HEK293 (cell line): ENCODE measurements around the gene PSMD5.

Experiments
- CTCF ChIA-PET: fragments of 350-600 bp; formaldehyde crosslinking; extraction: SDS; loops from one replicate; lab custom pipeline; 2021; ENCODE audit warnings: antibody characterized with exemption; lab: Yijun Ruan, JAX
- POLR2A ChIA-PET: fragments of 300-600 bp; formaldehyde crosslinking; extraction: SDS; loops from one replicate; lab custom pipeline; 2020; ENCODE audit warnings: antibody characterized with exemption, inconsistent platforms; lab: Yijun Ruan, JAX
- H3K27ac ChIP-seq: fragments of 200-500 bp; sonication (Bioruptor generic); 2 replicates; pipeline ENCODE4 v1.5.1; 2014; ENCODE audit warnings: low read depth, low read length, control low read depth, inconsistent platforms; ENCODE audit errors: extremely low read depth
- H3K36me3 ChIP-seq, 2 experiments: fragments of 200-500 bp in 1 of 2; sonication (Bioruptor generic) in 1 of 2; 1 replicate in 1 of 2; 2 replicates in 1 of 2; pipeline ENCODE4 v1.5.1; 2014 to 2017; ENCODE audit warnings: inconsistent platforms in 2 of 2, low read length in 2 of 2; ENCODE audit not compliant: control insufficient read depth in 2 of 2, insufficient read depth in 1 of 2
- H3K4me1 ChIP-seq: fragments of 200-500 bp; sonication (Bioruptor generic); 2 replicates; pipeline ENCODE4 v1.5.1; 2014; ENCODE audit warnings: mild to moderate bottlenecking, low read length, inconsistent platforms; ENCODE audit not compliant: control insufficient read depth, insufficient read depth
- H3K4me3 ChIP-seq: 2 replicates; pipeline ENCODE4 v1.5.1; 2011; ENCODE audit warnings: low read depth, mild to moderate bottlenecking, control low read depth, low read length, moderate library complexity
- H3K9me3 ChIP-seq: fragments of 200-500 bp; sonication (Bioruptor generic); 2 replicates; pipeline ENCODE4 v1.5.1; 2014; ENCODE audit warnings: low read depth, low read length, inconsistent platforms; ENCODE audit not compliant: control insufficient read depth, insufficient read depth
- GLIS1 ChIP-seq: fragments of 450-650 bp; formaldehyde crosslinking; IDR thresholded peaks from 2 replicates; pipeline ENCODE4 v1.5.1; 2016; ENCODE audit warnings: missing biosample characterization, missing genetic modification characterization
- HOXD13 ChIP-seq: sonication (generic); formaldehyde crosslinking; IDR thresholded peaks from 2 replicates; pipeline ENCODE4 v1.8.0; 2022; ENCODE audit warnings: missing genetic modification reagents, borderline replicate concordance
- KLF8 ChIP-seq: fragments of 450-650 bp; formaldehyde crosslinking; IDR thresholded peaks from 2 replicates; pipeline ENCODE4 v1.5.1; 2016; ENCODE audit warnings: missing biosample characterization, missing genetic modification characterization
- SALL2 ChIP-seq: fragments of 450-650 bp; formaldehyde crosslinking; IDR thresholded peaks from 2 replicates; pipeline ENCODE4 v1.5.0; 2017; ENCODE audit warnings: missing biosample characterization, mild to moderate bottlenecking, missing genetic modification characterization, borderline replicate concordance
- YY1 ChIP-seq: fragments of 450-650 bp; formaldehyde crosslinking; IDR thresholded peaks from 2 replicates; pipeline ENCODE4 v1.5.1; 2018; ENCODE audit warnings: missing biosample characterization, missing genetic modification characterization
- ZEB2 ChIP-seq: fragments of 450-650 bp; formaldehyde crosslinking; IDR thresholded peaks from 2 replicates; pipeline ENCODE4 v1.5.1; 2016; ENCODE audit warnings: missing biosample characterization, missing genetic modification characterization
- ZFP3 ChIP-seq: fragments of 450-650 bp; formaldehyde crosslinking; IDR thresholded peaks from 2 replicates; pipeline ENCODE4 v1.5.1; 2016; ENCODE audit warnings: low read depth, missing biosample characterization, missing genetic modification characterization
- ZNF169 ChIP-seq: fragments of 450-650 bp; formaldehyde crosslinking; IDR thresholded peaks from 2 replicates; pipeline ENCODE4 v1.5.1; 2016; ENCODE audit warnings: missing biosample characterization, missing genetic modification characterization
- ZNF311 ChIP-seq: fragments of 450-650 bp; formaldehyde crosslinking; IDR thresholded peaks from 2 replicates; pipeline ENCODE4 v1.5.1; 2017; ENCODE audit warnings: missing biosample characterization, missing genetic modification characterization, borderline replicate concordance
- ZNF354C ChIP-seq: fragments of 450-650 bp; formaldehyde crosslinking; IDR thresholded peaks from 2 replicates; pipeline ENCODE4 v1.5.1; 2016; ENCODE audit warnings: missing biosample characterization, missing genetic modification characterization, low read depth, borderline replicate concordance
- ZNF510 ChIP-seq: fragments of 450-650 bp; formaldehyde crosslinking; IDR thresholded peaks from 2 replicates; pipeline ENCODE4 v1.5.1; 2018; ENCODE audit warnings: mild to moderate bottlenecking, missing genetic modification characterization, missing biosample characterization; ENCODE audit not compliant: insufficient replicate concordance
- ZNF514 ChIP-seq: fragments of 450-650 bp; formaldehyde crosslinking; IDR thresholded peaks from 2 replicates; pipeline ENCODE4 v1.5.1; 2016; ENCODE audit warnings: missing biosample characterization, missing genetic modification characterization
- ZNF529 ChIP-seq: fragments of 450-650 bp; formaldehyde crosslinking; IDR thresholded peaks from 2 replicates; pipeline ENCODE4 v1.5.1; 2017; ENCODE audit warnings: missing genetic modification characterization, missing biosample characterization; ENCODE audit not compliant: insufficient replicate concordance
- ZNF585B ChIP-seq: fragments of 450-650 bp; formaldehyde crosslinking; IDR thresholded peaks from 2 replicates; pipeline ENCODE4 v1.5.1; 2016; ENCODE audit warnings: missing biosample characterization, missing genetic modification characterization
- ZNF76 ChIP-seq: fragments of 450-650 bp; formaldehyde crosslinking; IDR thresholded peaks from 2 replicates; pipeline ENCODE4; 2016; ENCODE audit warnings: low read depth, missing biosample characterization, missing genetic modification characterization, borderline replicate concordance
- ZNF776 ChIP-seq: fragments of 450-650 bp; formaldehyde crosslinking; IDR thresholded peaks from 2 replicates; pipeline ENCODE4 v1.5.0; 2017; ENCODE audit warnings: missing biosample characterization, missing genetic modification characterization, borderline replicate concordance
- ZNF837 ChIP-seq: fragments of 450-650 bp; formaldehyde crosslinking; IDR thresholded peaks from 2 replicates; pipeline ENCODE4 v1.5.1; 2016; ENCODE audit warnings: missing biosample characterization, missing genetic modification characterization
- ZSCAN23 ChIP-seq: fragments of 450-650 bp; formaldehyde crosslinking; IDR thresholded peaks from 2 replicates; pipeline ENCODE4 v1.5.1; 2016; ENCODE audit warnings: missing biosample characterization, missing genetic modification characterization
- ZXDB ChIP-seq: fragments of 450-650 bp; formaldehyde crosslinking; IDR thresholded peaks from 2 replicates; pipeline ENCODE4 v1.5.1; 2016; ENCODE audit warnings: missing biosample characterization, missing genetic modification characterization
- TF ChIP-seq, protein P1 (sequence below): fragments of 450-650 bp; formaldehyde crosslinking; IDR thresholded peaks from 2 replicates; pipeline ENCODE4; 2016; ENCODE audit warnings: missing biosample characterization, missing genetic modification characterization
- TF ChIP-seq, protein P2 (sequence below): fragments of 450-650 bp; formaldehyde crosslinking; IDR thresholded peaks from 2 replicates; pipeline ENCODE4 v1.5.1; 2016; ENCODE audit warnings: missing biosample characterization, missing genetic modification characterization
- TF ChIP-seq, protein P3 (sequence below): fragments of 450-650 bp; formaldehyde crosslinking; IDR thresholded peaks from 2 replicates; pipeline ENCODE4 v1.5.1; 2016; ENCODE audit warnings: missing biosample characterization, missing genetic modification characterization
- TF ChIP-seq, protein P4 (sequence below): fragments of 450-650 bp; formaldehyde crosslinking; IDR thresholded peaks from 2 replicates; pipeline ENCODE4 v1.5.1; 2016; ENCODE audit warnings: missing biosample characterization, missing genetic modification characterization

The PSMD5 gene

DNA sequence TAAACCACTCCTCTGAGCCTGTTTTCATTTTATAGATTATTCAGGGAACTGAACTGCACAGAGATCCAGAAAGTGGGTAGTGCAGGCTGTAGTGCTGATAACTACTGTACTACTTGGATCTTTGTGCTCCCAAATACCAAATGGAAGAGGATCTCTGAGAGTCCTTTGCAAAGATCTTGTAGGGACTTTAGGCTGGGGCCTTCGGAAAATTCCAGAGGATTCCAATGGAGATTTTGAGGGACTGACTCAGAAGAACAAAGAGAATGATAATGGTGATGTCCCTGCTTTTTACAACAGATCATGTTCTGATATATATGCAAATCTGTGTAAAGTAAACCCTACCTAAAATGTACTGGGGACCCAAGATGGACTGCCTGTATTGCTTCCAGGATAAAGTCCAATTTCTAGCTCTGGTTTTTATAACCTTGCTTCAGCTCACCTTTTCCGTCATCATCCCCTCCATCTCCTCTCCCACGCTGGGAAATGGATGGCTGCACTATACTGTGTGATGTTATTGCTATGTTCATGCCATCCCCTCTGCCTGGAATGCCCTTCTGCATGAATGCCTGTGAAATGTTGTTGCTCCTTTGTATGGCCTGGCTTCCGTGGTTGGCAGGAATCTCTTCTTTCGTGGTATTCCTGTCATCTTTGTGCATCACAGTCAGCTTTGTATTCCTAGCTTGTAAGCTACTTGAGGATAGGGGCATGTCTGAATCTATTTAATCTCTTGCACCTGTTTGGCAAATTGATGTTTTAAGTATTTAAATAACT, 9.7 kb upstream of the PSMD5 start:
- H3K4me3 ChIP-seq: no peak overlapping the region
- no peaks in the 10 kb centered on the region for H3K4me1 ChIP-seq
- H3K9me3 ChIP-seq: no peaks in the 10 kb centered on the region
- CTCF ChIA-PET: interaction anchor here (0.7 to 1.5 kb wide), 2 partner anchors 8 to 11 kb away, joined by 3 read pairs; no protein-coding TSS in a partner anchor
- POLR2A ChIA-PET: interaction anchor here (0.6 kb wide), 1 partner anchor 52 kb away, joined by 5 read pairs; no protein-coding TSS in a partner anchor
- H3K27ac ChIP-seq: no peak overlapping the region
- TF ChIP-seq, protein P1, sequence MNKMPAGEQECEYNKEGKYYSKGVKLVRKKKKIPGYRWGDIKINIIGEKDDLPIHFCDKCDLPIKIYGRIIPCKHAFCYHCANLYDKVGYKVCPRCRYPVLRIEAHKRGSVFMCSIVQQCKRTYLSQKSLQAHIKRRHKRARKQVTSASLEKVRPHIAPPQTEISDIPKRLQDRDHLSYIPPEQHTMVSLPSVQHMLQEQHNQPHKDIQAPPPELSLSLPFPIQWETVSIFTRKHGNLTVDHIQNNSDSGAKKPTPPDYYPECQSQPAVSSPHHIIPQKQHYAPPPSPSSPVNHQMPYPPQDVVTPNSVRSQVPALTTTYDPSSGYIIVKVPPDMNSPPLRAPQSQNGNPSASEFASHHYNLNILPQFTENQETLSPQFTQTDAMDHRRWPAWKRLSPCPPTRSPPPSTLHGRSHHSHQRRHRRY: no peak
- TF ChIP-seq ZNF354C (no peak), ZNF529 (tag by site-specific recombination) (no peak), ZNF585B (tag by site-specific recombination) (no peak), SALL2 (no peak), ZNF169 (tag by site-specific recombination) (no peak)
- TF ChIP-seq, protein P2, sequence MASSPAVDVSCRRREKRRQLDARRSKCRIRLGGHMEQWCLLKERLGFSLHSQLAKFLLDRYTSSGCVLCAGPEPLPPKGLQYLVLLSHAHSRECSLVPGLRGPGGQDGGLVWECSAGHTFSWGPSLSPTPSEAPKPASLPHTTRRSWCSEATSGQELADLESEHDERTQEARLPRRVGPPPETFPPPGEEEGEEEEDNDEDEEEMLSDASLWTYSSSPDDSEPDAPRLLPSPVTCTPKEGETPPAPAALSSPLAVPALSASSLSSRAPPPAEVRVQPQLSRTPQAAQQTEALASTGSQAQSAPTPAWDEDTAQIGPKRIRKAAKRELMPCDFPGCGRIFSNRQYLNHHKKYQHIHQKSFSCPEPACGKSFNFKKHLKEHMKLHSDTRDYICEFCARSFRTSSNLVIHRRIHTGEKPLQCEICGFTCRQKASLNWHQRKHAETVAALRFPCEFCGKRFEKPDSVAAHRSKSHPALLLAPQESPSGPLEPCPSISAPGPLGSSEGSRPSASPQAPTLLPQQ (tag by site-specific recombination): no peak
- H3K36me3 ChIP-seq: peaks cover 0 to 3% of the 10 kb centered on the region in 2 experiments; a peak in 1 of 3 replicates

DNA sequence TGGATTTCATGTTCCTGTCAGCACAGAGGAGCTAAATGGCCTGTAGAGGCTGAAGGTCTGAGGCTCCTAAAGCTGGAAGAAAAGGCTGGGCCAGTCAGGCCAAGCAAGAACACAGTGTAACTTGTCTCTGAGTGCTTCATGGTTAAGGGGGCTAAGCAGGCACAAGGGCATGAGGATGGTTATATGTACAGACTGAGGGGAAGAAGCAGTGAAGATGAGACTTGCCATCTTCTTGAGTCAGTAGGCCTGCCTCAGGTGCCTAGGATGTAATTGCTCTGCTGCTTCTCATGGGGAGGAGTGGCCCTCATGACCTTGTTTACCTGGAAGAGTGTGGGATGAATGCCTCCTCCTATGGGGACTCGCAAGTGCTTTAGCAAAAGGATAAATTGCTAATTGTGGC, 8.7 kb upstream of the PSMD5 start:
- Histone ChIP-seq H3K4me3 (no peak overlapping the region), H3K4me1 (no peaks in the 10 kb centered on the region), H3K36me3 (no peaks in the 10 kb centered on the region), H3K9me3 (no peaks in the 10 kb centered on the region), H3K27ac (no peak overlapping the region)
- TF ChIP-seq ZNF514 (no peak), ZSCAN23 (tag by site-specific recombination) (no peak), YY1 (no peak), ZFP3 (tag by site-specific recombination) (no peak), ZEB2 (tag by site-specific recombination) (no peak), ZNF837 (tag by site-specific recombination) (no peak), ZNF76 (tag by site-specific recombination) (no peak), ZNF776 (no peak), HOXD13 (CRISPR knock-in tag) (no peak), KLF8 (tag by site-specific recombination) (no peak), ZNF510 (tag by site-specific recombination) (no peak), GLIS1 (tag by site-specific recombination) (no peak), ZNF311 (no peak), ZXDB (tag by site-specific recombination) (no peak)
- TF ChIP-seq, protein P3, sequence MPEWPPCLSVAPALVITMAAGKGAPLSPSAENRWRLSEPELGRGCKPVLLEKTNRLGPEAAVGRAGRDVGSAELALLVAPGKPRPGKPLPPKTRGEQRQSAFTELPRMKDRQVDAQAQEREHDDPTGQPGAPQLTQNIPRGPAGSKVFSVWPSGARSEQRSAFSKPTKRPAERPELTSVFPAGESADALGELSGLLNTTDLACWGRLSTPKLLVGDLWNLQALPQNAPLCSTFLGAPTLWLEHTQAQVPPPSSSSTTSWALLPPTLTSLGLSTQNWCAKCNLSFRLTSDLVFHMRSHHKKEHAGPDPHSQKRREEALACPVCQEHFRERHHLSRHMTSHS: no peak
- TF ChIP-seq, protein P4, sequence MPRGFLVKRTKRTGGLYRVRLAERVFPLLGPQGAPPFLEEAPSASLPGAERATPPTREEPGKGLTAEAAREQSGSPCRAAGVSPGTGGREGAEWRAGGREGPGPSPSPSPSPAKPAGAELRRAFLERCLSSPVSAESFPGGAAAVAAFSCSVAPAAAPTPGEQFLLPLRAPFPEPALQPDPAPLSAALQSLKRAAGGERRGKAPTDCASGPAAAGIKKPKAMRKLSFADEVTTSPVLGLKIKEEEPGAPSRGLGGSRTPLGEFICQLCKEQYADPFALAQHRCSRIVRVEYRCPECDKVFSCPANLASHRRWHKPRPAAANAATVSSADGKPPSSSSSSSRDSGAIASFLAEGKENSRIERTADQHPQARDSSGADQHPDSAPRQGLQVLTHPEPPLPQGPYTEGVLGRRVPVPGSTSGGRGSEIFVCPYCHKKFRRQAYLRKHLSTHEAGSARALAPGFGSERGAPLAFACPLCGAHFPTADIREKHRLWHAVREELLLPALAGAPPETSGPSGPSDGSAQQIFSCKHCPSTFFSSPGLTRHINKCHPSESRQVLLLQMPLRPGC: no peak
- ChIA-PET CTCF (no interaction called here), POLR2A (interaction anchor here (0.9 kb wide), 1 partner anchor 8 kb away, joined by 3 read pairs; no protein-coding TSS in a partner anchor)
